NCI-H774 (cell line): ENCODE results near the gene ALK.
"Not testable (repeated sequence)": the region's sequence is repeated elsewhere in the genome, so short reads cannot be mapped to it uniquely, and the experiment has no call there.

Source experiments
- DNase-seq: peaks from one replicate; lab custom pipeline; 2025; lab: John Stamatoyannopoulos, UW

The ALK gene

GRCh38 chr2:29275186-29275585, 646.2 kb downstream of the ALK start:
- no peak for DNase-seq

- DNase-seq, result no peak
Observed at GRCh38 chr2:29273685-29274611, 647.4 kb downstream of the ALK start.

GRCh38 chr2:29273004-29273684, 648.2 kb downstream of the ALK start:
- DNase-seq, result no peak

GRCh38 chr2:29272311-29272710, 649.1 kb downstream of the ALK start:
- no peak for DNase-seq

GRCh38 chr2:29270701-29271121, 650.7 kb downstream of the ALK start:
- DNase-seq, result no peak

- no peak for DNase-seq
Observed at GRCh38 chr2:29269765-29270109, 651.6 kb downstream of the ALK start.

- no peak for DNase-seq
Observed at GRCh38 chr2:29269095-29269764, 652.2 kb downstream of the ALK start.

- no peak for DNase-seq
Observed at GRCh38 chr2:29267720-29268119, 653.7 kb downstream of the ALK start.

- DNase-seq, result no peak
Observed at GRCh38 chr2:29263886-29264285, 657.5 kb downstream of the ALK start.

- no peak for DNase-seq
Observed at GRCh38 chr2:29262681-29263260, 658.6 kb downstream of the ALK start.

- DNase-seq, result no peak
Observed at GRCh38 chr2:29261003-29261402, 660.4 kb downstream of the ALK start.

- DNase-seq, result no peak
Observed at GRCh38 chr2:29260142-29260772, 661.1 kb downstream of the ALK start.

GRCh38 chr2:29259221-29259620, 662.2 kb downstream of the ALK start:
- DNase-seq, result no peak

- no peak for DNase-seq
Observed at GRCh38 chr2:29255004-29255403, 666.4 kb downstream of the ALK start.

- not testable (repeated sequence) for DNase-seq
Observed at GRCh38 chr2:29253495-29254275, 667.7 kb downstream of the ALK start.

GRCh38 chr2:29253026-29253425, 668.4 kb downstream of the ALK start:
- no peak for DNase-seq

GRCh38 chr2:29251406-29251805, 670.0 kb downstream of the ALK start:
- DNase-seq, result no peak

- no peak for DNase-seq
Observed at GRCh38 chr2:29250977-29251376, 670.4 kb downstream of the ALK start.

GRCh38 chr2:29249666-29250253, 671.6 kb downstream of the ALK start:
- no peak for DNase-seq

- DNase-seq, result no peak
Observed at GRCh38 chr2:29247336-29247914, 674.0 kb downstream of the ALK start.
